ENCODE results near the gene TAS1R1. TPM values are rescaled to one million over a fixed set of nuclear protein-coding genes. Genes with fewer than 3 reads are reported as not detected.

The TAS1R1 gene
- total and polyA plus RNA-seq, 10 of the 15 experiments (the other 5 are each of a cell fraction or from before 2014, with no cell fraction given) = 0.03 to 0.06 (median 0.04) TPM; not detected in 7

GRCh38 chr1:6577831-6578525, 22.9 kb downstream of the TAS1R1 start:
- BruUV-seq (replicated peaks) = no TSS peak
- in situ Hi-C loops (cut with MboI) = no loop called here
- CTCF ChIA-PET = no interaction called here

GRCh38 chr1:6578624-6579373, 23.7 kb downstream of the TAS1R1 start:
- Histone ChIP-seq H3K9ac (ENCODE audit: control insufficient read depth, insufficient read depth, low read length) (no peak overlapping the region), H3K4me1 (ENCODE audit: control insufficient read depth, insufficient read depth, low read length) (peaks cover 13% of the 10 kb centered on the region), H3K4me2 (ENCODE audit: control insufficient read depth, insufficient read depth) (0 out of 2 replicates have a peak overlapping the region, but pooled peaks have one; percentile 75), H3K79me2 (ENCODE audit: control insufficient read depth, insufficient read depth, low read length) (peaks cover 21% of the 10 kb centered on the region), H2AFZ (ENCODE audit: control insufficient read depth, low read depth, low read length) (peak overlapping the region; percentile 80), H3K36me3 (ENCODE audit: control insufficient read depth in 2 of 2, insufficient read depth in 2 of 2, low read length in 1 of 2) (no peaks in the 10 kb centered on the region), H3K27ac (ENCODE audit: control insufficient read depth, insufficient read depth) (no peak overlapping the region), H3K9me3 (replicated peaks; ENCODE audit: control insufficient read depth, insufficient read depth, low read length) (no peaks in the 10 kb centered on the region), H4K20me1 (ENCODE audit: control insufficient read depth, insufficient read depth) (no peaks in the 10 kb centered on the region), H3K27me3 (replicated peaks in 1 of 2; ENCODE audit: control insufficient read depth in 2 of 2, insufficient read depth in 2 of 2, low read length in 1 of 2) (no peaks in the 10 kb centered on the region), H3K4me3 (no peak overlapping the region)
- in situ Hi-C loops (cut with MboI) (no loop called here), intact Hi-C loops (cut with micrococcal nuclease; ENCODE audit: unreplicated experiment) (no loop called here)
- 77% methylated on average over 14 of the region's 14 CpGs for WGBS (ENCODE audit: insufficient coverage, insufficient replicate concordance, low lambda C conversion rate, missing lambda C conversion rate)
- ChIA-PET SMC1A (ENCODE audit: uncharacterized antibody, unreplicated experiment) (interaction anchor here (2.0 kb wide), 1 partner anchor 26 kb away, joined by 5 read pairs; no protein-coding TSS in a partner anchor), POLR2A (interaction anchor here (0.6 kb wide), 1 partner anchor 1496 kb away, joined by 3 read pairs; no protein-coding TSS in a partner anchor), RAD21 (ENCODE audit: unreplicated experiment) (interaction anchor here (4.7 kb wide), 1 partner anchor 22 kb away, joined by 38 read pairs; the partner anchor contains the start of gene KLHL21), CTCF (interaction anchor here (0.8 to 2.1 kb wide), 2 partner anchors 24 to 89 kb away, joined by 5 read pairs; partner anchors contain the start of genes NOL9 and TAS1R1)
- no peak for ATAC-seq
- no peak for FAIRE-seq
- BruUV-seq (replicated peaks) = no TSS peak
- DNase-seq (ENCODE audit: low read depth, low spot score) = no peak
- TF ChIP-seq MEF2A (IDR thresholded peaks at IDR 0.05; ENCODE audit: insufficient read depth, low read depth, low read length) (no peak), NR2C2 (IDR thresholded peaks at IDR 0.05; ENCODE audit: borderline replicate concordance, control insufficient read depth, insufficient read length, low read depth) (no peak), SUZ12 (IDR thresholded peaks at IDR 0.05; ENCODE audit: unreplicated experiment) (no peak), TARDBP (IDR thresholded peaks at IDR 0.05; ENCODE audit: borderline replicate concordance) (no peak)

More at GRCh38 chr1:6577831-6578525, 22.9 kb downstream of the TAS1R1 start:
- Histone ChIP-seq H3K4me2 (ENCODE audit: control insufficient read depth, insufficient read depth) (no peak overlapping the region), H3K9me3 (replicated peaks; ENCODE audit: control insufficient read depth, insufficient read depth, low read length) (no peaks in the 10 kb centered on the region), H3K27me3 (replicated peaks in 1 of 2; ENCODE audit: control insufficient read depth in 2 of 2, insufficient read depth in 2 of 2, low read length in 1 of 2) (no peaks in the 10 kb centered on the region), H2AFZ (ENCODE audit: control insufficient read depth, low read depth, low read length) (no peak overlapping the region), H3K4me3 (no peak overlapping the region), H3K79me2 (ENCODE audit: control insufficient read depth, insufficient read depth, low read length) (peaks cover 21% of the 10 kb centered on the region), H3K27ac (ENCODE audit: control insufficient read depth, insufficient read depth) (no peak overlapping the region), H3K9ac (ENCODE audit: control insufficient read depth, insufficient read depth, low read length) (no peak overlapping the region), H4K20me1 (ENCODE audit: control insufficient read depth, insufficient read depth) (no peaks in the 10 kb centered on the region), H3K36me3 (ENCODE audit: control insufficient read depth in 2 of 2, insufficient read depth in 2 of 2, low read length in 1 of 2) (no peaks in the 10 kb centered on the region), H3K4me1 (ENCODE audit: control insufficient read depth, insufficient read depth, low read length) (peaks cover 13% of the 10 kb centered on the region)
- FAIRE-seq (no peak), ATAC-seq (no peak), DNase-seq (ENCODE audit: low read depth, low spot score) (no peak)
- RAD21 ChIA-PET (ENCODE audit: unreplicated experiment) = no interaction called here
- TF ChIP-seq SREBF1 (IDR thresholded peaks at IDR 0.05; ENCODE audit: low read length) (no peak), ZZZ3 (IDR thresholded peaks at IDR 0.05; ENCODE audit: control insufficient read depth, insufficient read length, low read depth) (no peak), NR2F1 (conservative IDR thresholded peaks at IDR 0.05) (no peak), NBN (IDR thresholded peaks at IDR 0.05) (no peak), WRNIP1 (IDR thresholded peaks at IDR 0.05; ENCODE audit: borderline replicate concordance, low read depth, low read length) (no peak)
- 8% methylated on average over 6 of the region's 6 CpGs for WGBS (ENCODE audit: insufficient coverage, insufficient replicate concordance, low lambda C conversion rate, missing lambda C conversion rate)
- SMC1A ChIA-PET (ENCODE audit: uncharacterized antibody, unreplicated experiment) = no interaction called here
- intact Hi-C loops (cut with micrococcal nuclease; ENCODE audit: unreplicated experiment) = no loop called here
- POLR2A ChIA-PET = interaction anchor here (0.8 to 1.0 kb wide), 2 partner anchors 23 to 51 kb away, joined by 3 read pairs; no protein-coding TSS in a partner anchor

Measured in GM12878 (cell line).